GM21367 (cell line): ENCODE results near the gene PDZK1IP1.
"Not testable (repeated sequence)": the region's sequence is repeated elsewhere in the genome, so short reads cannot be mapped to it uniquely, and the experiment has no call there.

Experiments
- ATAC-seq: cut with Tn5 transposase; IDR thresholded peaks from one replicate; pipeline ENCODE4 v1.9.1; 2021; ENCODE audit not compliant: unreplicated experiment

PDZK1IP1 gene

GRCh38 chr1:47140358-47140757 lies 49.5 kb downstream of the PDZK1IP1 start:
- not testable (repeated sequence) for ATAC-seq

DNA sequence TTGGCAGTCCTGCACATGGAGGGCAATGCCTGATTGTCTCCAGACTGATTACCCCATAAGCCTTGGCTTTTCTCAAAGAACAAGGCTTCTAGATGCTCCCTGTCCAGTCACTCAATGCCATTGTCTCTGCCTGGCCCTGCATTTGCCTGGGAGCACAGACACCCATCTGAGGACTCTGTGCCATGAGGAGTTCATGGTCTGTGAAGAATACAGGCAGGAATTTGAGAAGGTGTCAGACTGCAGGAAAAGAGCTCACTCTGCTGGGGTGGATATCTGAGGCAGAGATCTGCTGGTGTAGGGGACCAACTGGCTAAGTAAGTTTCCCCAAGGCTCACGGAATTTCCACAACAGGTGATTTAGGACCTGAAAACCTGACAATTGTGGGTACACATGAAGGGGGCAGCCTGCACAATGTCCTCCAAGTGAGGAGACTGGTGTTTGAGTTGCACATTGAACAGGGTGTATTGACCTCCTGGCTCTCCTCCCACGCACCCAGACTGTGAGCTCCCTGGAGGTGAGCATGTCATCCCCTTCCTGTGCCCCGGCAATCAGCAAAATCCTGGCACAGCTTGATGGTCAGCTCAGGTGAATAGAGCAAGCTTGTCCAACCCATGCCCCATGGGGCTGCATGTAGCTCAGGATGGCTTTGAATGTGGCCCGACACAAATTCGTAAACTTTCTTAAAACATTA lies 51.8 kb downstream of the PDZK1IP1 start:
- no peak for ATAC-seq

GRCh38 chr1:47137198-47137597 lies 52.6 kb downstream of the PDZK1IP1 start, which contains the start of gene CYP4A22:
TSS of gene CYP4A22 (plus strand) at chr1:47137441. CDS start at chr1:47137486, 45 bp downstream.
- ATAC-seq: no peak
